WERI-Rb-1 (cell line): ENCODE measurements around the gene SART3.

Experiments used
- DNase-seq: peaks from one replicate; pipeline ENCODE4 v3.0.0-alpha.2; 2020
- H3K27ac ChIP-seq: fragments of 250-450 bp; sonication (Bioruptor Pico); 2 replicates; pipeline ENCODE4 v1.5.1; 2020; ENCODE audit warnings: mild to moderate bottlenecking, moderate library complexity
- H3K27me3 ChIP-seq: fragments of 250-450 bp; sonication (Bioruptor Pico); 2 replicates; pipeline ENCODE4 v1.5.1; 2021; ENCODE audit warnings: mild to moderate bottlenecking, low read depth, moderate library complexity; ENCODE audit not compliant: insufficient read depth, severe bottlenecking
- H3K36me3 ChIP-seq: fragments of 250-450 bp; sonication (Bioruptor Pico); 2 replicates; pipeline ENCODE4 v1.5.1; 2020; ENCODE audit warnings: mild to moderate bottlenecking, moderate library complexity
- H3K4me3 ChIP-seq: 2 replicates; pipeline ENCODE4 v1.5.1; 2011; ENCODE audit warnings: low read depth, mild to moderate bottlenecking, control low read depth, low read length
- H3K9me3 ChIP-seq: fragments of 250-450 bp; sonication (Bioruptor Pico); 2 replicates; pipeline ENCODE4 v1.5.1; 2021; ENCODE audit warnings: mild to moderate bottlenecking, moderate library complexity; ENCODE audit not compliant: severe bottlenecking
- CTCF ChIP-seq: IDR thresholded peaks from 2 replicates; pipeline ENCODE4 v1.5.1; 2011; ENCODE audit warnings: low read depth, mild to moderate bottlenecking, control low read depth, inconsistent platforms, low read length

Gene SART3

GRCh38 chr12:108483213-108484059 lies 77.5 kb downstream of the SART3 start:
- no peak for DNase-seq
- no peak overlapping the region for H3K27ac ChIP-seq
- no peak for TF ChIP-seq CTCF
- H3K27me3 ChIP-seq = peaks cover 19% of the 10 kb centered on the region
- no peaks in the 10 kb centered on the region for H3K9me3 ChIP-seq
- no peak overlapping the region for H3K4me3 ChIP-seq
- H3K36me3 ChIP-seq = no peaks in the 10 kb centered on the region

DNA sequence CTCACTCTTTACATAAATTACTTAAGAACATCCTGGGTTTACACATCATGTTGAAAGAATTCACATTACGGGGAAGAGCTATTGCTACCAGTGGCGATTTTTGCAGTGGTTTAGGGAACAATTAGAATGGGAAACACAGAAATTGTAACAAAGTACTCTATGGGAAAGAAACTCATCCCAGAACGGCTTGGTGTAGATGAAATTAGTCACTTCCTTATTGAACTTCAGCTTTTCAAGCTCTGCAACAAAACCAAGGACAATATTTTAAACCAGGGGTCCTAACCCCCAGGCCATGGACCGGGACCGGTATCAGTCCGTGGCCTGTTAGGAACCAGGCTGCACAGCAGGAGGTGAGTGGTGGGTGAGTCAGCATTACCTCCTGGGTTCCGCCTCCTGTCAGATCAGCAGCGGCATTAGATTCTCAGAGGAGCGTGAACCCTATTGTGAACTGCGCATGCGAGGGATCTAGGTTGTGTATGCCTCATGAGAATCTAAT lies 78.2 kb downstream of the SART3 start:
- H3K4me3 ChIP-seq = no peak overlapping the region
- DNase-seq = no peak
- no peak for TF ChIP-seq CTCF

DNA sequence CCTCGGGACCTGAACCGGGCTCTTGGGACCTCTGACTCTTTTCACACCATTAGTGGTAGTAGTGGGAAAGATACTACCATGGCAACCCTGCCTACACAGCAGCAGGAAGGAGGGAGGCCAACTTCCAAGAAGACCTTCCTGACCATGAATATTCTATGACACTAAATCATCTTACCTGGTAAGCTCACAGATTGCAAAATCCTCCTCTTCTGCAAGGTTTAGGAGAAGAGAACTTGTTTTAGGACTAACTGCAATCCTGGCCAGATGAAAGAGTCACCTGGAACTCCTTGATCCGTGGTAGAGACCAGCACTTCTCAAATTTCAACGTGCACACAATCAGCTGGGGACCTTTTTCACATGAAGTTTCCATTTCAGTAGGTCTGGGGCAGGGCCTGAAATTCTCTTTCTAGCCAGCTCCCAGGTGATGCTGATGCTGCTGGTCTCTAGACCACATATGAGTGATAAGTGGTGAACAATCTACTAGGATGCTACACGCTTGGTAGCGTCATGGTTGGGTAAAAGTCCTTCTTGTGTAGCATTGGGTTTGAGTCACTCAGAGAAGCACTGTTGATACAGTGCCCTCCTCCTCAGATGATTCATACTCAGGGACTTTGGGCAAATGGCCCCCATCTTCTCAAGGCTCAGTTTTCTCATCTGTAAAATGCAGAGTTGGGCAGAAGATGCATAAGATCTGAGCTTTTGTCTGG lies 81.5 kb downstream of the SART3 start:
- H3K9me3 ChIP-seq = no peaks in the 10 kb centered on the region
- no peak for DNase-seq

More for the DNA sequence above, 78.2 kb downstream of the SART3 start:
- Histone ChIP-seq H3K36me3 (no peaks in the 10 kb centered on the region), H3K27ac (no peak overlapping the region), H3K9me3 (no peaks in the 10 kb centered on the region), H3K27me3 (peaks cover 19% of the 10 kb centered on the region)

DNA sequence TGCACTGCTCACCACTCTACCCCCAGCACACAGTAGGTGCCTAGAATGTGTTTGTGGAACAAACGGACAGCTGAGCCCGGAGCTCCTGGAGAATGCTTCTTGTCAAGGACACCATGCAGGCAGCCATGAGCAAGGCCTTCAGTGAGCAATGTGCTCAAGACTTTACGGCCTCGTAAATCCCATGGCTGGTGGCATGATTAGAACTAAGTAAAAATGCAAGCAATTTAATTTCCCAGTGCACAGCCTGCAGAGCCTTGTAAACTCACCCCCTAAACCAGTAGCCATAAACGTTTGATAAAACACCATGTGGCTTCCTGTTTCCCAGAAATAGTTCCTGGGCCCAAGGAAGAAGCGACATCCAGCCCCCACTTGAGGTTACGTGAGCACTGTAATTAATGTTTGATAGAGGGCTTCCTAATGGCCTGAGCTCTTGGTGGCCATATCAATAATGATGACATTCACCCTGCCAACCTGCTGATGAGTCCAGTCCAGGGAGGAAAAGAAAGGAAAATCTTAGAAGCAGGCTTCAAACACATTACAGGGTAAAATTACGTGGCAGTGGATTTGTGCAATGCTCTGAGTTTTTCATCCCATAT lies 82.3 kb downstream of the SART3 start:
- no peak for DNase-seq
- no peak for TF ChIP-seq CTCF
- Histone ChIP-seq H3K27me3 (peaks cover 31% of the 10 kb centered on the region), H3K9me3 (no peaks in the 10 kb centered on the region), H3K4me3 (no peak overlapping the region), H3K27ac (no peak overlapping the region), H3K36me3 (no peaks in the 10 kb centered on the region)

More for the DNA sequence above, 81.5 kb downstream of the SART3 start:
- TF ChIP-seq CTCF = no peak
- no peak overlapping the region for H3K27ac ChIP-seq
- no peak overlapping the region for H3K4me3 ChIP-seq
- H3K36me3 ChIP-seq = no peaks in the 10 kb centered on the region
- H3K27me3 ChIP-seq = peaks cover 28% of the 10 kb centered on the region

- Histone ChIP-seq H3K9me3 (no peaks in the 10 kb centered on the region), H3K27ac (no peak overlapping the region)
- TF ChIP-seq CTCF = no peak
Observed at GRCh38 chr12:108477881-108478259, 83.1 kb downstream of the SART3 start.

More at GRCh38 chr12:108477881-108478259, 83.1 kb downstream of the SART3 start:
- no peak for DNase-seq
- peaks cover 38% of the 10 kb centered on the region for H3K27me3 ChIP-seq
- H3K4me3 ChIP-seq = no peak overlapping the region
- no peaks in the 10 kb centered on the region for H3K36me3 ChIP-seq
